ENCODE results near the gene CD3G. TPM values are rescaled to one million over a fixed set of nuclear protein-coding genes. Genes with fewer than 3 reads are reported as not detected.

CD3G gene
- total and polyA plus RNA-seq, 2 experiments from 2014 or later, result not detected

DNA sequence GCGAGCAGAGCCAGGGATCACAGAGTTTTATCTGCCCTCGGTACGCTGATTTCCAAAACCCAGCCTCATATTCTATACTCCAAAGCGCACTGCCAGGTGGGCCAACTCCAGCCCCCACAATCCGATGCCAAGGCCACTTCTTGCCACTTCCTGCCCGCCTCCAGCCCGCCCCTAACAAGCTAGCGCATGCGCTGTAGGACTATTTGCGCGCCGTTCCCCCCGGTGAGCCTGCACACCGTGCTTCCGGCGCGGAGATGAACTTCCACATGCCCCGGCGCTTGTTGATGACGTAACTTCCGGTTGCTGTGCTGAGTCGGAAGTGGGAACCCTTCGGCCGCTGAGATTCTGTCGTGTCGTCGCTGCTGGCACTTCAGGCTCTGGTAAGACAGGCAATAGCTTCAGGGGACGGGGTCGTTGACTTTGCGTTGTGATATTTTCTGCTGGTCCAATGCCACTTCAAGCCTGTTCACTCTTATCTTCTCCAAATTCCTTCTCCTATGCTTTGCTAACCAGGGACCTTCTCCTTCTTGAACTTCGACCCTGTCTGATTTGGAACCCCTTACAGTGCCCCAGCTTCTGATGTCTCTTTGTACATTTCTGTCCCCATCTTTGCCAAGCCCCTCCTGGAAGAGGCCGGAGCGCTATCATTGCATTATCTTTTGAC, 15.3 kb downstream of the CD3G start, which contains the start of gene UBE4A:
UBE4A (plus strand) TSS at position 306 of the 664 bp plus-strand sequence. CDS start 5,481 bp downstream, outside the sequence.
- Histone ChIP-seq H3F3A (ENCODE audit: insufficient read depth) (peaks cover 23% of the 10 kb centered on the region), H3K4me2 (ENCODE audit: unreplicated experiment) (peak within 1 kb of the TSS; percentile 100)
- peak; percentile 92 for DNase-seq

DNA sequence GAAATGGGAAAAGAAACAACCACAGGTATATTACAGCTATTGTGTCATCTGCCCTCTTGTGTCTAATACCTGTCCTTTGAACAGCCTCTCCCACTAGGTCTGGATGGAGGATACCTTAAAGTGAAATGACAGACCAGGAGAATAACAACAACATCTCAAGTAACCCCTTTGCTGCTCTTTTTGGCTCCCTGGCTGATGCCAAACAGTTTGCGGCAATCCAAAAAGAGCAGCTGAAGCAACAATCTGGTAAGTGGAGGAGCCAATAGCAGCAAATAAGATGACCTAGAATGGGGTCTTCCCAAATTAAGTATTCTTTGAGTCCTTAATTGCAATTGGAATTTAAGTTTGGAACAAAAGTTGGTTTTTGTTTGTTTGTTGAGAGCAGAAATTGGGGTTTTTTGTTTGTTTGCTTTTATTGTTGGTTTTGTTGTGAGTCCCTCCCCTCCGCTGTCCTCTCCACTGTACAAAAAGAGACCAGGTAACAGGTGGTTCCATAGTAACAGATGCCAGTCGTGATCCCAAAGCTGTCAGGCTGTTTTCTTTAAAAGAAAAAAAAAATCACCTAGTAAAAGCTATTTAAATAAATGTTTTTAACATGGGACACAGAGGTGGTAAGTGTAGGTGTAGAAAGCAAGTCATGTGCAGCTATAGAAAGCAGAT, 20.9 kb downstream of the CD3G start:
- H3K9ac ChIP-seq, result no peak overlapping the region
- no peaks in the 10 kb centered on the region for H3K27me3 ChIP-seq (replicated peaks; ENCODE audit: insufficient read depth)
- peaks cover 7% of the 10 kb centered on the region for H3K4me1 ChIP-seq (ENCODE audit: insufficient read depth)
- H2AFZ ChIP-seq, result no peak overlapping the region
- no peaks in the 10 kb centered on the region for H4K20me1 ChIP-seq (ENCODE audit: insufficient read depth)
- 96 to 98% methylated on average over 3 of the region's 3 CpGs for WGBS, 2 experiments (ENCODE audit: low coverage in 1 of 2, low lambda C conversion rate in 2 of 2, missing lambda C conversion rate in 2 of 2)
- H3K79me2 ChIP-seq (ENCODE audit: insufficient read depth), result peaks cover 56% of the 10 kb centered on the region
- H3K4me2 ChIP-seq (ENCODE audit: unreplicated experiment), result no peak overlapping the region
- no peaks in the 10 kb centered on the region for H3K9me3 ChIP-seq (ENCODE audit: low read depth)
- no peak for TF ChIP-seq EZH2phosphoT487 (IDR thresholded peaks at IDR 0.05; ENCODE audit: insufficient read depth, low read depth)
- TF ChIP-seq EZH2 (IDR thresholded peaks at IDR 0.05; ENCODE audit: insufficient read depth, poor library complexity, severe bottlenecking), result no peak
- in situ Hi-C loops (cut with MboI), result no loop called here
- no peak overlapping the region for H3K4me3 ChIP-seq
- H3K27ac ChIP-seq, result no peak overlapping the region
- 0 out of 2 replicates have a peak, but pooled peaks cover 1% of the 10 kb centered on the region for H3F3A ChIP-seq (ENCODE audit: insufficient read depth)
- no peak for DNase-seq
- no peaks in the 10 kb centered on the region for H3K9me2 ChIP-seq (ENCODE audit: insufficient read depth)
- H3K36me3 ChIP-seq (ENCODE audit: low read depth), result peaks cover 33% of the 10 kb centered on the region

More for the DNA sequence above, 15.3 kb downstream of the CD3G start, which contains the start of gene UBE4A:
- peaks cover 15% of the 10 kb centered on the region for H3K4me1 ChIP-seq (ENCODE audit: insufficient read depth)
- peak within 1 kb of the TSS; percentile 8 for H3K27ac ChIP-seq
- in situ Hi-C loops (cut with MboI), result no loop called here
- peak within 1 kb of the TSS; percentile 100 for H3K4me3 ChIP-seq
- WGBS, 2 experiments (ENCODE audit: low coverage in 1 of 2, low lambda C conversion rate in 2 of 2, missing lambda C conversion rate in 2 of 2), result 1 to 3% methylated on average over 30 to 33 of the region's 33 CpGs
- no peak for TF ChIP-seq EZH2phosphoT487 (IDR thresholded peaks at IDR 0.05; ENCODE audit: insufficient read depth, low read depth)
- H4K20me1 ChIP-seq (ENCODE audit: insufficient read depth), result no peaks in the 10 kb centered on the region
- no peaks in the 10 kb centered on the region for H3K9me2 ChIP-seq (ENCODE audit: insufficient read depth)
- no peaks in the 10 kb centered on the region for H3K27me3 ChIP-seq (replicated peaks; ENCODE audit: insufficient read depth)
- H3K79me2 ChIP-seq (ENCODE audit: insufficient read depth), result peaks cover 48% of the 10 kb centered on the region
- H3K9me3 ChIP-seq (ENCODE audit: low read depth), result no peaks in the 10 kb centered on the region
- H3K9ac ChIP-seq, result peak within 1 kb of the TSS; percentile 88
- no peaks in the 10 kb centered on the region for H3K36me3 ChIP-seq (ENCODE audit: low read depth)
- peak within 1 kb of the TSS; percentile 99 for H2AFZ ChIP-seq

DNA sequence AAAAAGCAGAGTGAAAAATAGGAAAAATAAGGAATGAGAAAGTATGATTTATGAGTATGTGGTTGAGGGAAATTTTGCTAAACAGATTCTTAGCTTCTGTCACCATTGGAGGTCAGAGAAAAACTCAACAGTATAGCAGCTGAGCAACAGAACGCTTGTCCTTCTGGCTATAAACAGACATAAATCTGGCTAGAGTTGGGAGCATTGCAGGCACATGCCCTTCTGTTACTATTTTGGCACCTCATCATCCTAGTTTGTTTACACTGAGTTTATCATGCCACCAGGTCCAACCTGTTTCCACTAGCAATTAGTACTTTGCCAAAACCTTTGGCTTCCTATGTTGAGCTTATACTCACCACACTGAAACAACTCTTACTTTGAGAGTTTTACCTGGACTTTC, 22.1 kb downstream of the CD3G start:
- H3F3A ChIP-seq (ENCODE audit: insufficient read depth), result no peaks in the 10 kb centered on the region
- no peak overlapping the region for H3K9ac ChIP-seq
- no peak overlapping the region for H3K4me2 ChIP-seq (ENCODE audit: unreplicated experiment)
- H4K20me1 ChIP-seq (ENCODE audit: insufficient read depth), result no peaks in the 10 kb centered on the region
- H3K9me3 ChIP-seq (ENCODE audit: low read depth), result no peaks in the 10 kb centered on the region
- no peak overlapping the region for H3K27ac ChIP-seq
- in situ Hi-C loops (cut with MboI), result no loop called here
- no peak for DNase-seq
- no peak overlapping the region for H2AFZ ChIP-seq
- peaks cover 44% of the 10 kb centered on the region for H3K79me2 ChIP-seq (ENCODE audit: insufficient read depth)
- TF ChIP-seq EZH2phosphoT487 (IDR thresholded peaks at IDR 0.05; ENCODE audit: insufficient read depth, low read depth), result no peak
- TF ChIP-seq EZH2 (IDR thresholded peaks at IDR 0.05; ENCODE audit: insufficient read depth, poor library complexity, severe bottlenecking), result no peak
- no peaks in the 10 kb centered on the region for H3K9me2 ChIP-seq (ENCODE audit: insufficient read depth)
- H3K36me3 ChIP-seq (ENCODE audit: low read depth), result peaks cover 45% of the 10 kb centered on the region
- 44 to 82% methylated on average over 1 of the region's 1 CpG for WGBS, 2 experiments (ENCODE audit: low coverage in 1 of 2, low lambda C conversion rate in 2 of 2, missing lambda C conversion rate in 2 of 2)
- H3K4me3 ChIP-seq, result no peak overlapping the region
- no peaks in the 10 kb centered on the region for H3K4me1 ChIP-seq (ENCODE audit: insufficient read depth)
- H3K27me3 ChIP-seq (replicated peaks; ENCODE audit: insufficient read depth), result no peaks in the 10 kb centered on the region

DNA sequence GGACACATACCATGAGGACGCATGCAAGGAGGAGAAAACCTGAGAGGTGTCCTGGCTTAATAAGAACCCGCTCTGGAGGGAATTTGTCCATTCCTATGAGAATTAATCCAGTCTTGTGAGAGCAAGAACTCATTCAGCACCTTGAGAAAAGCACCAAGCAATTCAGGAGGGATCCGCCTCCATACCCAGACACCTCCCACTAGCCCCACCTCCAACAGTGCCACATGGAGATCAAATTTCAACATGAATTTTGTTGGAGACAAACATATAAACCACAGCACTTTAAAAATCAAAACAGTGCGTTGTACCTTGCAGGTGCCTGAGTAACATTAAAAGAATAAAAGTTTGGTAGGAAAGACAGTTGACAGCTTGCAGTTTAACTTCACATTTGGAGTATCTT, 26.6 kb downstream of the CD3G start:
- no peak overlapping the region for H3K9ac ChIP-seq
- no peaks in the 10 kb centered on the region for H3K79me2 ChIP-seq (ENCODE audit: insufficient read depth)
- TF ChIP-seq EZH2 (IDR thresholded peaks at IDR 0.05; ENCODE audit: insufficient read depth, poor library complexity, severe bottlenecking) (no peak), EZH2phosphoT487 (IDR thresholded peaks at IDR 0.05; ENCODE audit: insufficient read depth, low read depth) (no peak)
- no peaks in the 10 kb centered on the region for H3K4me1 ChIP-seq (ENCODE audit: insufficient read depth)
- no peak for DNase-seq
- H3K9me3 ChIP-seq (ENCODE audit: low read depth), result no peaks in the 10 kb centered on the region
- no peak overlapping the region for H3K27ac ChIP-seq
- H3K4me2 ChIP-seq (ENCODE audit: unreplicated experiment), result no peak overlapping the region
- H3K4me3 ChIP-seq, result no peak overlapping the region
- peaks cover 64% of the 10 kb centered on the region for H3K36me3 ChIP-seq (ENCODE audit: low read depth)
- WGBS, 2 experiments (ENCODE audit: low coverage in 1 of 2, low lambda C conversion rate in 2 of 2, missing lambda C conversion rate in 2 of 2), result 95 to 96% methylated on average over 4 of the region's 4 CpGs
- H4K20me1 ChIP-seq (ENCODE audit: insufficient read depth), result no peaks in the 10 kb centered on the region; the same call in 1 of the 2 replicates
- H3F3A ChIP-seq (ENCODE audit: insufficient read depth), result no peaks in the 10 kb centered on the region
- no peaks in the 10 kb centered on the region for H3K9me2 ChIP-seq (ENCODE audit: insufficient read depth)
- no peak overlapping the region for H2AFZ ChIP-seq
- in situ Hi-C loops (cut with MboI), result no loop called here
- no peaks in the 10 kb centered on the region for H3K27me3 ChIP-seq (replicated peaks; ENCODE audit: insufficient read depth)

Data from GM23248 (cell line).